Panc1 (cell line): ENCODE data around the gene SBF2. TPM values are rescaled to one million over a fixed set of nuclear protein-coding genes. Genes with fewer than 3 reads are reported as not detected.
A peak's percentile ranks its signal among the peaks of the same experiment; 100 is the strongest.

ENCODE experiments used
- ATAC-seq: fragments of 200-7000 bp; cut with Tn5 transposase; 2 replicates; pipeline ENCODE4 v1.9.1; 2020; ENCODE audit warnings: mild to moderate bottlenecking, moderate library complexity
- BruUV-seq: library from RNA; stranded (reverse); fragments of 400-500 nt; replicated peaks from 2 replicates; lab custom pipeline; 2021; lab: Mats Ljungman, UMichigan
- CTCF ChIA-PET: fragments of 300-600 bp; sonication (Branson Sonifier 250); formaldehyde crosslinking; loops from one replicate; lab custom pipeline; 2022; ENCODE audit warnings: antibody characterized with exemption; lab: Charles Lee
- POLR2A ChIA-PET: fragments of 300-600 bp; sonication (Branson Sonifier 250); formaldehyde crosslinking; loops from one replicate; lab custom pipeline; 2022; ENCODE audit warnings: antibody characterized with exemption; lab: Charles Lee
- DNase-seq: peaks from one replicate; pipeline ENCODE4 v3.0.0-alpha.2; 2010; ENCODE audit warnings: low read depth, low spot score
- H3K27ac ChIP-seq: 2 replicates; pipeline ENCODE4 v1.5.1; 2011; ENCODE audit warnings: mild to moderate bottlenecking, low read length, inconsistent platforms
- H3K27me3 ChIP-seq: fragments of 200-500 bp; sonication (Bioruptor generic); 2 replicates; pipeline ENCODE4 v1.6.0; 2014; ENCODE audit warnings: low read length, inconsistent platforms; ENCODE audit not compliant: control insufficient read depth, insufficient read depth
- H3K36me3 ChIP-seq: fragments of 200-500 bp; sonication (Bioruptor generic); 2 replicates; pipeline ENCODE4 v1.5.1; 2014; ENCODE audit warnings: inconsistent platforms, mild to moderate bottlenecking, low read length, moderate library complexity; ENCODE audit not compliant: control insufficient read depth, insufficient read depth
- H3K4me1 ChIP-seq: 2 replicates; pipeline ENCODE4 v1.5.1; 2011; ENCODE audit warnings: inconsistent platforms, mild to moderate bottlenecking, low read length, moderate library complexity; ENCODE audit not compliant: control insufficient read depth, insufficient read depth
- H3K4me3 ChIP-seq, 2 experiments: 2 replicates each; pipeline ENCODE4 v1.5.1; 2011 to 2012; ENCODE audit warnings: low read depth in 2 of 2, low read length in 2 of 2, mild to moderate bottlenecking in 2 of 2, inconsistent platforms in 1 of 2, moderate library complexity in 1 of 2
- H3K9me3 ChIP-seq: fragments of 200-500 bp; sonication (Bioruptor generic); 2 replicates; pipeline ENCODE4 v1.5.1; 2014; ENCODE audit warnings: low read depth, mild to moderate bottlenecking, inconsistent platforms, low read length, moderate library complexity; ENCODE audit not compliant: control insufficient read depth, insufficient read depth
- POLR2AphosphoS5 ChIP-seq: IDR thresholded peaks from 2 replicates; pipeline ENCODE4 v1.6.1; 2012; ENCODE audit warnings: mild to moderate bottlenecking, low read depth, low read length, moderate library complexity
- SIN3A ChIP-seq: IDR thresholded peaks from 2 replicates; pipeline ENCODE4 v1.6.1; 2012; ENCODE audit warnings: low read depth, mild to moderate bottlenecking, low read length, moderate library complexity, borderline replicate concordance; ENCODE audit not compliant: insufficient read depth
- TCF7L2 ChIP-seq: IDR thresholded peaks from 2 replicates; pipeline ENCODE4 v1.6.1; 2011; ENCODE audit warnings: mild to moderate bottlenecking, low read depth, low read length, inconsistent platforms
- in situ Hi-C: cut with HindIII; loops from 2 replicates; pipeline ENCODE4 v1.10.0; 2016; ENCODE audit warnings: low sequenced_read_pairs, low pct_unique_long_range_greater_than_20kb
- intact Hi-C: fragments of 100-400 bp; cut with micrococcal nuclease; formaldehyde crosslinking; loops from one replicate; pipeline ENCODE4 v1.10.0; 2022; ENCODE audit not compliant: unreplicated experiment
- total RNA-seq: library from RNA; stranded (reverse); gene quantifications from one replicate; pipeline ENCODE4 v1.2.1, GENCODE V29; 2021; ENCODE audit not compliant: unreplicated experiment
- TF ChIP-seq, protein P1 (sequence below), 2 experiments: IDR thresholded peaks; 2 replicates each; pipeline ENCODE4 v1.6.1; 2011 to 2012; ENCODE audit warnings: low read depth in 2 of 2, control low read depth in 1 of 2, low read length in 1 of 2, mild to moderate bottlenecking in 1 of 2, moderate library complexity in 1 of 2; ENCODE audit not compliant: insufficient read depth in 1 of 2
- TF ChIP-seq, protein P2 (sequence below): fragments of 450-650 bp; IDR thresholded peaks from 2 replicates; pipeline ENCODE4 v1.5.1; 2017; ENCODE audit warnings: mild to moderate bottlenecking

The SBF2 gene
- total RNA-seq, 1 experiment from 2014 or later: 65.0 TPM

DNA sequence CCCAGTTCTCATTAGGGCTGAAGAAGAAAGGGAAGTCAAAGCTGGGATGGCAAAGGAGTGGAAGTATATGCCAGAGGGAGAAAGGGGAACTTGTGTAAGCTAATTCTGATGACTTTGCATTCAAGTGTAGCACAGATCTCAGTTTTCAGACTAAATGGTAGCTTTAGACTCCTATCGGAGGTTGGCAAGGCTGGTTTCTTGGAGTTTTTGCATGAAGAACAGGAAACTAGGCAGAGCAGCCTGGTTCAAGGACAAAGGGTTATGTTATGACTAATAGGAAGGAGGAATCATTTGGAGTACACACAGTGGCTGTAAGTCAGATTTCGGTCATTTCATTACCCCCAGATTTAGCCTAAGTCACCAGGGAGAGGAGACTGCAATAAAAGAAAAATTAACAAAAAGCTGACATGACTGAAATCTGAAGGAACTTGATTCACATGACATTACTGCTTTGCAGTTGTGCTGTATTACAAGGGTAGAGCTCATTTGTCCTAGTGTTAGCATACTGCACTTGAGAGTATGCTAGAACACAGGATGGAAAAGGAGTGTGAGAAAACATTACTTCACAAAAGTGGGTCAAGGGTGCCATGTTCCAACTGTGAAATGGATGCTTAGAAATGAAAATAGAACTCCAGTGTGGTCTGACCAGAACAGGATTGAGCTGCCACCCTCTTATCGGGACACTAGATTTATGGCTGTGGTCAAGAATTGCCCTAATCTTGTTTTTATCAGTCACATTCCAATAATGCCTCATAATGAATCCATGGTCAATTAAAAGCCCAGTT is 34.5 kb upstream of the SBF2 start:
- H3K27me3 ChIP-seq: no peaks in the 10 kb centered on the region
- ChIA-PET CTCF (no interaction called here), POLR2A (interaction anchor here (0.6 to 1.0 kb wide), 3 partner anchors 18 to 696 kb away, joined by 3 to 17 read pairs (median 11); partner anchors contain the start of gene ADM)
- H3K9me3 ChIP-seq: no peaks in the 10 kb centered on the region
- peaks cover 40% of the 10 kb centered on the region for H3K4me1 ChIP-seq
- peak overlapping the region; percentile 31; the same call in 1 of the 2 replicates for H3K27ac ChIP-seq
- no peak overlapping the region for H3K4me3 ChIP-seq
- no TSS peak for BruUV-seq
- intact Hi-C loops (loop anchor here (10.0 kb wide), 1 partner anchor 714 kb away; no protein-coding TSS in a partner anchor), in situ Hi-C loops (no loop called here)
- TF ChIP-seq TCF7L2 (no peak), SIN3A (no peak), POLR2AphosphoS5 (no peak)
- TF ChIP-seq, protein P1, sequence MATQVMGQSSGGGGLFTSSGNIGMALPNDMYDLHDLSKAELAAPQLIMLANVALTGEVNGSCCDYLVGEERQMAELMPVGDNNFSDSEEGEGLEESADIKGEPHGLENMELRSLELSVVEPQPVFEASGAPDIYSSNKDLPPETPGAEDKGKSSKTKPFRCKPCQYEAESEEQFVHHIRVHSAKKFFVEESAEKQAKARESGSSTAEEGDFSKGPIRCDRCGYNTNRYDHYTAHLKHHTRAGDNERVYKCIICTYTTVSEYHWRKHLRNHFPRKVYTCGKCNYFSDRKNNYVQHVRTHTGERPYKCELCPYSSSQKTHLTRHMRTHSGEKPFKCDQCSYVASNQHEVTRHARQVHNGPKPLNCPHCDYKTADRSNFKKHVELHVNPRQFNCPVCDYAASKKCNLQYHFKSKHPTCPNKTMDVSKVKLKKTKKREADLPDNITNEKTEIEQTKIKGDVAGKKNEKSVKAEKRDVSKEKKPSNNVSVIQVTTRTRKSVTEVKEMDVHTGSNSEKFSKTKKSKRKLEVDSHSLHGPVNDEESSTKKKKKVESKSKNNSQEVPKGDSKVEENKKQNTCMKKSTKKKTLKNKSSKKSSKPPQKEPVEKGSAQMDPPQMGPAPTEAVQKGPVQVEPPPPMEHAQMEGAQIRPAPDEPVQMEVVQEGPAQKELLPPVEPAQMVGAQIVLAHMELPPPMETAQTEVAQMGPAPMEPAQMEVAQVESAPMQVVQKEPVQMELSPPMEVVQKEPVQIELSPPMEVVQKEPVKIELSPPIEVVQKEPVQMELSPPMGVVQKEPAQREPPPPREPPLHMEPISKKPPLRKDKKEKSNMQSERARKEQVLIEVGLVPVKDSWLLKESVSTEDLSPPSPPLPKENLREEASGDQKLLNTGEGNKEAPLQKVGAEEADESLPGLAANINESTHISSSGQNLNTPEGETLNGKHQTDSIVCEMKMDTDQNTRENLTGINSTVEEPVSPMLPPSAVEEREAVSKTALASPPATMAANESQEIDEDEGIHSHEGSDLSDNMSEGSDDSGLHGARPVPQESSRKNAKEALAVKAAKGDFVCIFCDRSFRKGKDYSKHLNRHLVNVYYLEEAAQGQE (IDR thresholded peaks at IDR 0.05; ENCODE audit: insufficient read depth in 1 of 2, low read depth in 2 of 2, low read length in 1 of 2): no peak
- TF ChIP-seq, protein P2, sequence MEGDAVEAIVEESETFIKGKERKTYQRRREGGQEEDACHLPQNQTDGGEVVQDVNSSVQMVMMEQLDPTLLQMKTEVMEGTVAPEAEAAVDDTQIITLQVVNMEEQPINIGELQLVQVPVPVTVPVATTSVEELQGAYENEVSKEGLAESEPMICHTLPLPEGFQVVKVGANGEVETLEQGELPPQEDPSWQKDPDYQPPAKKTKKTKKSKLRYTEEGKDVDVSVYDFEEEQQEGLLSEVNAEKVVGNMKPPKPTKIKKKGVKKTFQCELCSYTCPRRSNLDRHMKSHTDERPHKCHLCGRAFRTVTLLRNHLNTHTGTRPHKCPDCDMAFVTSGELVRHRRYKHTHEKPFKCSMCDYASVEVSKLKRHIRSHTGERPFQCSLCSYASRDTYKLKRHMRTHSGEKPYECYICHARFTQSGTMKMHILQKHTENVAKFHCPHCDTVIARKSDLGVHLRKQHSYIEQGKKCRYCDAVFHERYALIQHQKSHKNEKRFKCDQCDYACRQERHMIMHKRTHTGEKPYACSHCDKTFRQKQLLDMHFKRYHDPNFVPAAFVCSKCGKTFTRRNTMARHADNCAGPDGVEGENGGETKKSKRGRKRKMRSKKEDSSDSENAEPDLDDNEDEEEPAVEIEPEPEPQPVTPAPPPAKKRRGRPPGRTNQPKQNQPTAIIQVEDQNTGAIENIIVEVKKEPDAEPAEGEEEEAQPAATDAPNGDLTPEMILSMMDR: no peak
- DNase-seq (no peak), ATAC-seq (peak; percentile 31)
- no peaks in the 10 kb centered on the region for H3K36me3 ChIP-seq

DNA sequence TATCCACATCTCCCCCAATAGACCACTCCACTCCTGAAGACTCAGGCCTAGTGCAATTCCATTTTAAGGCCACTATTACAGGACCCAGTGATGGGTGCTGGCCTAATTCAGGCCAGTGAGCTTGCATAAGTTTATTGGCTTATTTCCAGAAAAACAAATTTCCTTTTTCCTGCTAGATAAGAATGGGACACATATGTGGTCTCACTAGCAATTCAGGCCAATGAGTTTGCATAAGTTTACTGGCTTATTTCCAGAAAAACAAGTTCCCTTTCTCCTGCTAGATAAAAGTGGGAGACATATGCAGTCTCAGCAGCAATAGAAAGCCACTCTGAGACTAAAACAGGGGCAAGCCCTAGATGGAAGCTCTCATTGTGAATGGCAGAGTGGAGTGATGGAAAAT is 33.2 kb upstream of the SBF2 start:
- H3K4me3 ChIP-seq: no peak overlapping the region
- CTCF ChIA-PET: interaction anchor here (0.6 kb wide), 1 partner anchor 801 kb away, joined by 3 read pairs; no protein-coding TSS in a partner anchor
- DNase-seq (no peak), ATAC-seq (no peak)
- in situ Hi-C loops (no loop called here), intact Hi-C loops (loop anchor here (10.0 kb wide), 1 partner anchor 712 kb away; no protein-coding TSS in a partner anchor)
- peaks cover 53% of the 10 kb centered on the region for H3K4me1 ChIP-seq
- no peaks in the 10 kb centered on the region for H3K27me3 ChIP-seq
- no peaks in the 10 kb centered on the region for H3K36me3 ChIP-seq
- no peaks in the 10 kb centered on the region for H3K9me3 ChIP-seq
- H3K27ac ChIP-seq: peak overlapping the region; percentile 90; the same call in 1 of the 2 replicates
- TF ChIP-seq, protein P1 (IDR thresholded peaks at IDR 0.05; ENCODE audit: insufficient read depth in 1 of 2, low read depth in 2 of 2, low read length in 1 of 2): no peak
- no peak for TF ChIP-seq POLR2AphosphoS5
- TF ChIP-seq, protein P2: no peak
- TF ChIP-seq TCF7L2: no peak
- no peak for TF ChIP-seq SIN3A
- POLR2A ChIA-PET: interaction anchor here (0.5 kb wide), 1 partner anchor 390 kb away, joined by 3 read pairs; no protein-coding TSS in a partner anchor
- BruUV-seq: no TSS peak
